SK-N-SH (cell line): ENCODE data around the gene NTRK3. TPM values are rescaled to one million over a fixed set of nuclear protein-coding genes. Genes with fewer than 3 reads are reported as not detected.

Experiments
- CTCF ChIA-PET: fragments of 300-600, 350-600 bp; formaldehyde crosslinking; extraction: SDS; loops from one replicate; lab custom pipeline; 2021; lab: Yijun Ruan, JAX
- POLR2A ChIA-PET: fragments of 350-600 bp; sonication (Branson Sonifier 250); formaldehyde crosslinking; extraction: SDS; loops from one replicate; lab custom pipeline; 2020; ENCODE audit warnings: antibody characterized with exemption, inconsistent platforms; lab: Yijun Ruan, JAX
- DNase-seq: peaks from one replicate; pipeline ENCODE4 v3.0.0; 2012
- H2AFZ ChIP-seq: fragments of 200-600 bp; sonication (generic); 2 replicates; pipeline ENCODE4 v1.8.1; 2016; ENCODE audit warnings: antibody characterized with exemption, mild to moderate bottlenecking, low read depth
- H3F3A ChIP-seq: fragments of 200-600 bp; sonication (generic); replicated peaks from 2 replicates; pipeline ENCODE3; 2016; ENCODE audit warnings: antibody characterized with exemption, mild to moderate bottlenecking; ENCODE audit not compliant: insufficient read depth
- H3K27ac ChIP-seq, 2 experiments: fragments of 200-500 bp in 1 of 2; fragments of 200-600 bp in 1 of 2; sonication (Bioruptor generic) in 1 of 2; sonication (generic), shearing (Covaris generic) in 1 of 2; 2 replicates each; pipeline versions ENCODE4 v1.5.1 to v1.6.1; 2014 to 2016; ENCODE audit warnings: low read depth in 2 of 2, inconsistent platforms in 1 of 2, low read length in 1 of 2, mild to moderate bottlenecking in 1 of 2, mixed read lengths in 1 of 2
- H3K27me3 ChIP-seq: fragments of 200-600 bp; sonication (generic), shearing (Covaris generic); 2 replicates; pipeline ENCODE4 v1.6.1; 2016; ENCODE audit warnings: mixed run types; ENCODE audit not compliant: insufficient read depth
- H3K36me3 ChIP-seq, 2 experiments: fragments of 200-500 bp in 1 of 2; fragments of 200-600 bp in 1 of 2; sonication (Bioruptor generic) in 1 of 2; sonication (generic) in 1 of 2; replicated peaks in 1 of 2; 2 replicates each; pipeline versions ENCODE3 to v1.5.1; 2014 to 2016; ENCODE audit warnings: low read length in 1 of 2, mild to moderate bottlenecking in 1 of 2; ENCODE audit not compliant: insufficient read depth in 2 of 2, control insufficient read depth in 1 of 2
- H3K4me1 ChIP-seq, 2 experiments: fragments of 200-500 bp in 1 of 2; fragments of 200-600 bp in 1 of 2; sonication (Bioruptor generic) in 1 of 2; sonication (generic), shearing (Covaris generic) in 1 of 2; 2 replicates each; pipeline versions ENCODE4 v1.5.1 to v1.6.1; 2014 to 2016; ENCODE audit warnings: low read depth in 1 of 2, low read length in 1 of 2, mixed run types in 1 of 2; ENCODE audit not compliant: insufficient read depth in 2 of 2, control insufficient read depth in 1 of 2
- H3K4me2 ChIP-seq: fragments of 200-600 bp; sonication (generic), shearing (Covaris generic); 2 replicates; pipeline ENCODE4 v1.6.1; 2017; ENCODE audit warnings: mixed run types
- H3K4me3 ChIP-seq, 2 experiments: fragments of 200-500 bp in 1 of 2; fragments of 200-600 bp in 1 of 2; sonication (Bioruptor generic) in 1 of 2; sonication (generic), shearing (Covaris generic) in 1 of 2; 2 replicates each; pipeline versions ENCODE4 v1.5.1 to v1.8.1; 2014 to 2016; ENCODE audit warnings: low read depth in 2 of 2, inconsistent platforms in 1 of 2, low read length in 1 of 2, mild to moderate bottlenecking in 1 of 2, mixed read lengths in 1 of 2, moderate library complexity in 1 of 2
- H3K79me2 ChIP-seq: fragments of 200-600 bp; sonication (generic); 2 replicates; pipeline ENCODE4 v1.8.1; 2017; ENCODE audit warnings: mild to moderate bottlenecking; ENCODE audit not compliant: insufficient read depth
- H3K9ac ChIP-seq: fragments of 200-600 bp; sonication (generic); 2 replicates; pipeline ENCODE4 v1.6.1; 2017; ENCODE audit warnings: mixed run types
- H3K9me2 ChIP-seq: fragments of 200-600 bp; sonication (generic); 2 replicates; pipeline ENCODE4 v1.6.1; 2017; ENCODE audit warnings: mixed run types
- H3K9me3 ChIP-seq: fragments of 200-600 bp; sonication (generic); 2 replicates; pipeline ENCODE4 v1.6.1; 2017; ENCODE audit warnings: mixed run types, mild to moderate bottlenecking, moderate library complexity
- H4K20me1 ChIP-seq: fragments of 200-600 bp; sonication (generic); 2 replicates; pipeline ENCODE4 v1.6.1; 2017; ENCODE audit warnings: mild to moderate bottlenecking, mixed run types; ENCODE audit not compliant: insufficient read depth
- CTCF ChIP-seq: fragments of 200-600 bp; sonication (generic); IDR thresholded peaks from 2 replicates; pipeline ENCODE4 v1.6.1; 2017; ENCODE audit warnings: antibody characterized with exemption, mild to moderate bottlenecking, moderate library complexity
- ELF1 ChIP-seq: IDR thresholded peaks from 2 replicates; pipeline ENCODE4 v1.4.0; 2012
- EZH2phosphoT487 ChIP-seq: fragments of 200-600 bp; sonication (generic); IDR thresholded peaks from 2 replicates; pipeline ENCODE4 v1.6.1; 2017; ENCODE audit warnings: low read depth, mixed run types, mild to moderate bottlenecking, antibody characterized with exemption, moderate library complexity, borderline replicate concordance
- FOSL2 ChIP-seq: IDR thresholded peaks from 2 replicates; pipeline ENCODE4 v1.4.0; 2012; ENCODE audit warnings: low read depth, mild to moderate bottlenecking, moderate library complexity, borderline replicate concordance
- FOXJ3 ChIP-seq: sonication (generic); formaldehyde crosslinking; IDR thresholded peaks from 2 replicates; pipeline ENCODE4 v1.5.1; 2020; ENCODE audit warnings: mild to moderate bottlenecking, missing genetic modification reagents
- GABPA ChIP-seq: IDR thresholded peaks from 2 replicates; pipeline ENCODE4 v1.4.0; 2012; ENCODE audit warnings: low read depth, mild to moderate bottlenecking
- JUND ChIP-seq: IDR thresholded peaks from 2 replicates; pipeline ENCODE4 v1.4.0; 2012
- MAX ChIP-seq: IDR thresholded peaks from 2 replicates; pipeline ENCODE4 v1.4.0; 2012; ENCODE audit warnings: low read depth
- MEF2A ChIP-seq: IDR thresholded peaks from 2 replicates; pipeline ENCODE4 v1.4.0; 2012; ENCODE audit warnings: low read depth, borderline replicate concordance
- MXI1 ChIP-seq: IDR thresholded peaks from 2 replicates; pipeline ENCODE4 v1.6.1; 2012; ENCODE audit warnings: mild to moderate bottlenecking, low read depth, low read length, improper control_type of control experiment
- POLR2AphosphoS5 ChIP-seq: IDR thresholded peaks from 2 replicates; pipeline ENCODE4 v1.6.1; 2012; ENCODE audit warnings: low read depth, low read length
- RAD21 ChIP-seq: IDR thresholded peaks from 2 replicates; pipeline ENCODE4 v1.6.1; 2012; ENCODE audit warnings: mild to moderate bottlenecking, low read length
- RCOR1 ChIP-seq: fragments of 150-350 bp; IDR thresholded peaks from 2 replicates; pipeline ENCODE4 v1.6.1; 2017; ENCODE audit warnings: antibody characterized with exemption, low read length
- RFX5 ChIP-seq: IDR thresholded peaks from 2 replicates; pipeline ENCODE4 v1.6.1; 2012; ENCODE audit warnings: mild to moderate bottlenecking, improper control_type of control experiment, low read length
- SIN3A ChIP-seq: IDR thresholded peaks from 2 replicates; pipeline ENCODE4 v1.6.1; 2012; ENCODE audit warnings: low read depth, mild to moderate bottlenecking, low read length, moderate library complexity, borderline replicate concordance
- SMC3 ChIP-seq: IDR thresholded peaks from 2 replicates; pipeline ENCODE4 v1.6.1; 2012; ENCODE audit warnings: low read depth, low read length, improper control_type of control experiment
- TAF1 ChIP-seq: IDR thresholded peaks from 2 replicates; pipeline ENCODE4 v1.6.1; 2012; ENCODE audit warnings: low read depth, mild to moderate bottlenecking, low read length, moderate library complexity, borderline replicate concordance
- TCF12 ChIP-seq: IDR thresholded peaks from 2 replicates; pipeline ENCODE4 v1.4.0; 2012
- TEAD4 ChIP-seq: IDR thresholded peaks from 2 replicates; pipeline ENCODE4 v1.4.0; 2012; ENCODE audit warnings: mild to moderate bottlenecking, borderline replicate concordance; ENCODE audit not compliant: insufficient read depth
- ZBTB33 ChIP-seq: IDR thresholded peaks from 2 replicates; pipeline ENCODE4 v1.4.0; 2012; ENCODE audit warnings: low read depth, borderline replicate concordance
- WGBS: methylation state at CpG from one replicate; pipeline ENCODE4 v1.1.6; 2017; ENCODE audit warnings: low lambda C conversion rate; 5-methylcytosine and 5-hydroxymethylcytosine counted together
- polyA plus RNA-seq, 3 experiments: library from polyadenylated mRNA; depleted of rRNA; stranded (reverse); fragments of >200 nt; gene quantifications; 2 replicates each; pipeline ENCODE4 v1.2.3, GENCODE V29; 2012

The NTRK3 gene
- polyA plus RNA-seq, 1 of the 3 experiments (the other 2 are of a cell fraction) = 2.6 TPM

GRCh38 chr15:87944050-87944449 is 312.5 kb downstream of the NTRK3 start:
- CTCF ChIA-PET = interaction anchor here (1.3 kb wide), 1 partner anchor 9 kb away, joined by 3 read pairs; no protein-coding TSS in a partner anchor
- 38% methylated on average over 3 of the region's 3 CpGs for WGBS
- H4K20me1 ChIP-seq = no peaks in the 10 kb centered on the region
- no peak overlapping the region for H3K4me2 ChIP-seq
- H3K27ac ChIP-seq = no peak overlapping the region
- H3K4me3 ChIP-seq = no peak overlapping the region
- H3K9ac ChIP-seq = no peak overlapping the region
- no peaks in the 10 kb centered on the region for H3K9me3 ChIP-seq
- no peaks in the 10 kb centered on the region for H3K9me2 ChIP-seq
- DNase-seq = peak; percentile 40
- no peaks in the 10 kb centered on the region for H3F3A ChIP-seq
- H3K36me3 ChIP-seq = no peaks in the 10 kb centered on the region
- H2AFZ ChIP-seq = no peak overlapping the region
- POLR2A ChIA-PET = no interaction called here
- no peaks in the 10 kb centered on the region; a peak in 1 of 4 replicates for H3K4me1 ChIP-seq
- H3K79me2 ChIP-seq = no peaks in the 10 kb centered on the region
- no peaks in the 10 kb centered on the region for H3K27me3 ChIP-seq
- TF ChIP-seq POLR2AphosphoS5 (no peak), SMC3 (no peak), SIN3A (no peak), RAD21 (no peak), ZBTB33 (no peak), RCOR1 (no peak), EZH2phosphoT487 (no peak), FOSL2 (no peak), CTCF (no peak), TEAD4 (no peak), MEF2A (no peak), FOXJ3 (CRISPR knock-in tag) (no peak), TAF1 (no peak), ELF1 (no peak), MAX (no peak), RFX5 (no peak), JUND (no peak), TCF12 (no peak), GABPA (no peak), MXI1 (no peak)
